ENCODE results near the gene GDPGP1. TPM values are rescaled to one million over a fixed set of nuclear protein-coding genes. Genes with fewer than 3 reads are reported as not detected.
A peak's percentile ranks its signal among the peaks of the same experiment; 100 is the strongest.
"Not testable (repeated sequence)": the region's sequence is repeated elsewhere in the genome, so short reads cannot be mapped to it uniquely, and the experiment has no call there.

The GDPGP1 gene
- polyA plus RNA-seq, 3 donors = 3.5 to 5.3 (median 4.5) TPM

- no peak for DNase-seq (ENCODE audit: extremely low read depth in 1 of 11, low read depth in 9 of 11, low spot score in 4 of 11)
Observed at GRCh38 chr15:90239371-90239770, 5.4 kb downstream of the GDPGP1 start.

GRCh38 chr15:90240856-90241255 is 6.8 kb downstream of the GDPGP1 start:
- DNase-seq (ENCODE audit: extremely low read depth in 1 of 11, low read depth in 9 of 11, low spot score in 4 of 11) = no peak

GRCh38 chr15:90241343-90242192 is 7.6 kb downstream of the GDPGP1 start:
- no peak for DNase-seq (ENCODE audit: extremely low read depth in 1 of 11, low read depth in 9 of 11, low spot score in 4 of 11)

- no peak for DNase-seq (ENCODE audit: extremely low read depth in 1 of 11, low read depth in 9 of 11, low spot score in 4 of 11)
Observed at GRCh38 chr15:90243943-90244639, 10.1 kb downstream of the GDPGP1 start.

- no peak for DNase-seq (ENCODE audit: extremely low read depth in 1 of 11, low read depth in 9 of 11, low spot score in 4 of 11)
Observed at GRCh38 chr15:90248789-90249202, 14.8 kb downstream of the GDPGP1 start.

GRCh38 chr15:90249203-90249863 is 15.3 kb downstream of the GDPGP1 start, which contains the start of gene TTLL13:
TTLL13 (plus strand) TSS chr15:90249556; CDS start chr15:90250631, 1,075 bp downstream.
- DNase-seq (ENCODE audit: extremely low read depth in 1 of 11, low read depth in 9 of 11, low spot score in 4 of 11) = peak; percentile 74 to 92 (median 86)

- DNase-seq (ENCODE audit: extremely low read depth in 1 of 11, low read depth in 9 of 11, low spot score in 4 of 11) = no peak
Observed at GRCh38 chr15:90257776-90258175, 23.8 kb downstream of the GDPGP1 start.

GRCh38 chr15:90259524-90259923 is 25.5 kb downstream of the GDPGP1 start:
- DNase-seq (ENCODE audit: extremely low read depth in 1 of 11, low read depth in 9 of 11, low spot score in 4 of 11) = no peak

- not testable (repeated sequence) for DNase-seq (ENCODE audit: extremely low read depth in 1 of 11, low read depth in 9 of 11, low spot score in 4 of 11)
Observed at GRCh38 chr15:90260731-90261130, 26.7 kb downstream of the GDPGP1 start.

GRCh38 chr15:90261811-90262210 is 27.8 kb downstream of the GDPGP1 start:
- DNase-seq (ENCODE audit: extremely low read depth in 1 of 11, low read depth in 9 of 11, low spot score in 4 of 11) = no peak

- no peak for DNase-seq (ENCODE audit: extremely low read depth in 1 of 11, low read depth in 9 of 11, low spot score in 4 of 11)
Observed at GRCh38 chr15:90262426-90262825, 28.4 kb downstream of the GDPGP1 start.

- no peak for DNase-seq (ENCODE audit: extremely low read depth in 1 of 11, low read depth in 9 of 11, low spot score in 4 of 11)
Observed at GRCh38 chr15:90264671-90265070, 30.7 kb downstream of the GDPGP1 start.

- DNase-seq (ENCODE audit: extremely low read depth in 1 of 11, low read depth in 9 of 11, low spot score in 4 of 11) = peak; percentile 81 to 94 (median 91)
Observed at GRCh38 chr15:90265271-90266060, 31.5 kb downstream of the GDPGP1 start, which contains the start of gene NGRN. NGRN (plus strand) TSS chr15:90265672; CDS start chr15:90265713, 41 bp downstream.

GRCh38 chr15:90266061-90266431 is 32.0 kb downstream of the GDPGP1 start:
- DNase-seq (ENCODE audit: extremely low read depth in 1 of 11, low read depth in 9 of 11, low spot score in 4 of 11) = peak in 4 of 11 donors; percentile 10 to 32 (median 16)

- no peak for DNase-seq (ENCODE audit: extremely low read depth in 1 of 11, low read depth in 9 of 11, low spot score in 4 of 11)
Observed at GRCh38 chr15:90266485-90266884, 32.5 kb downstream of the GDPGP1 start.

GRCh38 chr15:90268415-90268814 is 34.4 kb downstream of the GDPGP1 start:
- DNase-seq (ENCODE audit: extremely low read depth in 1 of 11, low read depth in 9 of 11, low spot score in 4 of 11) = no peak

- no peak for DNase-seq (ENCODE audit: extremely low read depth in 1 of 11, low read depth in 9 of 11, low spot score in 4 of 11)
Observed at GRCh38 chr15:90270502-90271150, 36.6 kb downstream of the GDPGP1 start.

- no peak for DNase-seq (ENCODE audit: extremely low read depth in 1 of 11, low read depth in 9 of 11, low spot score in 4 of 11)
Observed at GRCh38 chr15:90271459-90272166, 37.6 kb downstream of the GDPGP1 start.
